ENCODE data around the gene RDX. TPM values are rescaled to one million over a fixed set of nuclear protein-coding genes. Genes with fewer than 3 reads are reported as not detected.
"Not testable (repeated sequence)": the region's sequence is repeated elsewhere in the genome, so short reads cannot be mapped to it uniquely, and the experiment has no call there.

RDX gene
- total RNA-seq, 2 donors from 2014 or later, result 78.0 to 161 TPM

DNA sequence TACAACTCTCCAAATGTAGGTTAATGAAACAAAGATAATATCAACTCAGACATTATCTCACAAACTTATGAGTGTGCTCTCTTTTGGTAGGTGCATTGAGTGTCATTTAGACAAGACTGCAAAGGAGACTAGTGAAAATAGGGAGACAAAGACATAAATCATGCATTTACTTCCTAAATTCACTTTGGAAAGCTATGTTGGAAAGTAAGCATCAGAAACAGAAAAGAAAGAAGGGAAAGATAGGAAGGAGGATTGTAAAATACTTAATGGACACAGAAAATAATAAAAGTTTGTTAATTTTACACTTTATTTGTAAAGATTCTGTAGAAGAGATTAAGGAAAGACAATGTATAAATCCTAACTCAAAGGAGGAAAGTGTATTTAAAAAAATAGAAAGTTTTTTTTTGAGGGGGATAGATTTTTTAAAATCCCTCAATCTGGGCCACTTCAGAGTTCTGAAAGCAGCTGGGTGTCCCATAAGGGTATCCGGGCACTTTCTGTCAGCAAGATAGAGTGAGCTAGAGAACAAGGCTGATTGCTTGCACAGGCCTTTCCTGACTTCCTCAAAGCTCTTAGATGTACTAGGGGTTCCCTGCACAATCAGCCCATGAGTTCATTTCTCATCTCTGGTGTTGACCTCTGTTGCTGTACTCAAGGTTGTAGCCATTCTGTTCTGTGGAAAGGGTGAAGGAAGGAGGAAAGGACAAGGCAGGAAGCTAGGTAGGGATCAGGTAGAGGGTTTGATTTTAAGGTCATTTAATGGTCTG lies 22.4 kb upstream of the RDX start:
- Mint-ChIP-seq H3K27ac (no peak overlapping the region), H3K36me3 (no peaks in the 10 kb centered on the region), H3K4me3 (no peak overlapping the region), H3K4me1 (ENCODE audit: low read depth in 2 of 2) (no peaks in the 10 kb centered on the region), H3K9me3 (no peaks in the 10 kb centered on the region), H3K27me3 (peaks cover 0 to 14% of the 10 kb centered on the region in 2 donors)
- ATAC-seq (no peak), DNase-seq (ENCODE audit: low spot score) (no peak)

DNA sequence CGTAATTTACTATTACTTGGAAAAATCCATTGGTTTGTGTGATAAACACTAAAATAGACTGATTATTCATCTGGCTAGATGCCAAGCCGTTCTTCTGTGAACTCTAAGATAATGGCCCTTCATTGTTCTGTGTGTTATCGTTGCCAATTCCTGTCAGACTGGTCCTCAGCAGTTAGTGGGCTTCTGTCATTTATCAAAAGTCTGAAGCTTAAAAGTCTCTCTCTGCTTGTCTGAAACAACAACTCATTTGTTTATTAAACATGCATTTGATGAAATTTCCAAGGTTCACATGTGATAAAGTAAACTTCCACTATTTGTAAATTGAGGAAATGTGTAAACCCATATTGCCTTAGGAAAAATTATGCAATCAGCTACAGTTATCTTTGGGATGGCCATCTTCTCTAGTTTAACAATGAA lies 21.1 kb upstream of the RDX start:
- H3K36me3 Mint-ChIP-seq, result no peaks in the 10 kb centered on the region
- no peaks in the 10 kb centered on the region for H3K4me1 Mint-ChIP-seq (ENCODE audit: low read depth in 2 of 2)
- ATAC-seq, result no peak
- no peak overlapping the region for H3K4me3 Mint-ChIP-seq
- no peaks in the 10 kb centered on the region for H3K9me3 Mint-ChIP-seq
- DNase-seq (ENCODE audit: low spot score), result no peak
- H3K27me3 Mint-ChIP-seq, result peaks cover 0 to 11% of the 10 kb centered on the region in 2 donors
- H3K27ac Mint-ChIP-seq, result no peak overlapping the region

GRCh38 chr11:110314366-110315095 lies 18.1 kb upstream of the RDX start:
- peaks cover 0 to 8% of the 10 kb centered on the region in 2 donors for H3K27me3 Mint-ChIP-seq
- ATAC-seq (no peak), DNase-seq (ENCODE audit: low spot score) (no peak)
- H3K9me3 Mint-ChIP-seq, result no peaks in the 10 kb centered on the region
- peaks cover 4 to 13% of the 10 kb centered on the region in 2 donors for H3K4me1 Mint-ChIP-seq (ENCODE audit: low read depth in 2 of 2)
- no peaks in the 10 kb centered on the region for H3K36me3 Mint-ChIP-seq
- H3K27ac Mint-ChIP-seq, result no peak overlapping the region
- no peak overlapping the region for H3K4me3 Mint-ChIP-seq

DNA sequence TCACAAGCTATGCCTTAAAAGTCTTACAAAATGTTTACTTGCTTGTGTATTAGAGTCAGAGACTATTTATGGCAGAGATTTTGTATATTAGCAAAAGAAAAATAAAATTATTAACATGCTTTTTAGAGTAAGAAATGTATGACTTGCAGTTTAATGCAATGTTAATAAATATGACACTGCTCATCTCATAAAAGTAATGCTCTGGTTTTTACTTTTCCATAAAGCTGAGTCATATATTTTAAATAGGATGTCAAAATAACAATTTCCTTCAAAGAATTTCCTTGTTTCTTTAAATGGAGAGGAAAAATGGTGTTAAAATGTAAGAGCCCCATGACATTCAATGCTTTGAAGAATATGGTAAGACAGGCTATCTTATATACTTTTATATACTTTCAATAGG lies 16.3 kb upstream of the RDX start:
- peaks cover 4 to 13% of the 10 kb centered on the region in 2 donors for H3K4me1 Mint-ChIP-seq (ENCODE audit: low read depth in 2 of 2)
- no peak overlapping the region for H3K4me3 Mint-ChIP-seq
- H3K36me3 Mint-ChIP-seq, result no peaks in the 10 kb centered on the region
- peak overlapping the region in 1 of 2 donors; percentile 88 for H3K27ac Mint-ChIP-seq
- DNase-seq (ENCODE audit: low spot score), result no peak
- no peaks in the 10 kb centered on the region for H3K9me3 Mint-ChIP-seq
- no peak for ATAC-seq
- H3K27me3 Mint-ChIP-seq, result peaks cover 0 to 5% of the 10 kb centered on the region in 2 donors

DNA sequence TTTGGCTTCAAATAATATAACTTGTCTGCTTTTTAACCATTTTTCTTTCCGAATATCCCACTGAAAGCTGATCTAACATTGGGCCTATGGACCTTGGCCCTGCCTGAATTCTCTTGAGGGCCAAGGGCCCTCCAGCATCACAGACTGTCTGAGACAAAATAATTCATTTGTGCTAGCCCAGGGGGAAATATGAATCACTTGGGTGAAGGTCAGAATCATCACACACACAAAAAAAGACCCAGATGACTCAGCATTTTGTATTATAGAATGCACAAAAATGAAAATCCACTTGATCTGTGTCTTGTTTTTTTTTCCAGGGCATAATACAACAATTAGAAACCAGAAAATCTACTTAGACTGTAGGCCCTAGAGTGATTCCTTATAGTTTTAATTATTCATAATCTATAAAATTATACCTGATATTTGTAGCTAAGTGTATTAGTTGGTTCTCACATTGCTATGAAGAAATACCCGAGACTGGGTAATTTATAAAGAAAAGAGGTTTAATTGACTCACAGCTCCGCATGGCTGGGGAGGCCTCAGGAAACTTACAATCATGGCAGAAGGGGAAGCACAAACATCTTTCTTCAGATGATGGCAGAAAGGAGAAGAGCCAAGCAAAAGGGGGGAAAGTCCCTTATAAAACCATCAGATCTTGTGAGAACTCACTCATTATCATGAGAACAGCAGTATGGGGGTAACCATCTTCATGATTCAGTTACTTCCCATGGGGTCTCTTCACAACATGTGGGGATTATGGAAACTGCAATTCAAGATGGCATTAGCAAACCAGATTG lies 15.6 kb upstream of the RDX start:
- no peaks in the 10 kb centered on the region for H3K9me3 Mint-ChIP-seq
- H3K27ac Mint-ChIP-seq, result peak overlapping the region; percentile 59 to 88
- H3K4me3 Mint-ChIP-seq, result peak overlapping the region; percentile 61
- no peak for DNase-seq (ENCODE audit: low spot score)
- peak in 1 of 2 donors; percentile 92 for ATAC-seq
- peaks cover 0 to 3% of the 10 kb centered on the region in 2 donors for H3K27me3 Mint-ChIP-seq
- H3K4me1 Mint-ChIP-seq (ENCODE audit: low read depth in 2 of 2), result peaks cover 4 to 13% of the 10 kb centered on the region in 2 donors
- no peaks in the 10 kb centered on the region for H3K36me3 Mint-ChIP-seq

- ATAC-seq, result no peak
- Mint-ChIP-seq H3K4me1 (ENCODE audit: low read depth in 2 of 2) (peaks cover 4 to 13% of the 10 kb centered on the region in 2 donors), H3K36me3 (no peaks in the 10 kb centered on the region), H3K27me3 (peaks cover 0 to 3% of the 10 kb centered on the region in 2 donors), H3K9me3 (no peaks in the 10 kb centered on the region), H3K4me3 (no peak overlapping the region), H3K27ac (no peak overlapping the region)
- DNase-seq (ENCODE audit: low spot score), result no peak
Measured at GRCh38 chr11:110308071-110308470, 11.7 kb upstream of the RDX start.

DNA sequence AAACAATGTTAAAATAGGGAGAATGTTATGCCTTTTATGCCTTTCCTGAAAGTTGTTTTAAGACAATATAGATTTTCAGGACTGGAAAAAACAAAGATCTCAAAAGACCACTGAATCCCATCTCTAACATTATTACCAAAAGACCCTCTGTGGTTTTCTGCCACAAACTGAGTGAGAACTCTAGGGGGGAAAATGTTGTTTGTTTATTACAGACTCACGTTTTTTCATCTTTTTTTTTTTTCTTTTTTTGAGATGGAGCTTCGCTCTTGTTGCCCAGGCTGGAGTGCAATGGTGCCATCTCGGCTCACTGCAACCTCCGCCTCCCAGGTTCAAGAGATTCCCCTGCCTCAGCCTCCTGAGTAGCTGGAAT lies 9.6 kb upstream of the RDX start:
- ATAC-seq; H3K4me3 Mint-ChIP-seq; DNase-seq (ENCODE audit: low spot score); H3K27ac Mint-ChIP-seq; H3K9me3 Mint-ChIP-seq; H3K27me3 Mint-ChIP-seq; H3K4me1 Mint-ChIP-seq (ENCODE audit: low read depth in 2 of 2); H3K36me3 Mint-ChIP-seq: not testable (repeated sequence)

GRCh38 chr11:110305169-110306018 lies 9.0 kb upstream of the RDX start:
- no peaks in the 10 kb centered on the region for H3K4me1 Mint-ChIP-seq (ENCODE audit: low read depth in 2 of 2)
- peaks cover 0 to 3% of the 10 kb centered on the region in 2 donors for H3K27me3 Mint-ChIP-seq
- no peaks in the 10 kb centered on the region for H3K36me3 Mint-ChIP-seq
- no peak overlapping the region for H3K27ac Mint-ChIP-seq
- ATAC-seq (no peak), DNase-seq (ENCODE audit: low spot score) (no peak)
- no peaks in the 10 kb centered on the region for H3K9me3 Mint-ChIP-seq
- H3K4me3 Mint-ChIP-seq, result no peak overlapping the region

DNA sequence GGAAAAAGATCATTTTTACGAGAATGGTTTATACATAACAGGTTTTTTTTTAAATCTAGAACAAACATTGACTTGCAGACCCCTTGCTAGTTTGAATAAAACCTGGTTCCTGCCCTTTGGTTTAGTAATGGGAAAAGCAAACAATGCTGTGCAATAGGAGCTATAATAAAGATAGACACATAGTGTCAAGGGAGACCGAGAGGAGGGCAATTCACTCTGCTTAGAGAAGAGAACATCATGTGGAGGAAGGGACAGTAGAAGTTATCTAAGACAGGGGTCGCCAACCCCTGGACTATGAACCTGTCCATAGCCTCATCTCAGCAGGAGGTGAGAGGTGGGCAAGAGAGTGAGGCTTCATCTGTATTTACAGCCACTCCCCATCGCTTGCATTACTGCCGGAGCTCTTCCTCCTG lies 7.0 kb upstream of the RDX start:
- H3K27me3 Mint-ChIP-seq, result no peaks in the 10 kb centered on the region
- no peaks in the 10 kb centered on the region for H3K9me3 Mint-ChIP-seq
- ATAC-seq (no peak), DNase-seq (ENCODE audit: low spot score) (no peak)
- no peaks in the 10 kb centered on the region for H3K36me3 Mint-ChIP-seq
- peaks cover 0 to 6% of the 10 kb centered on the region in 2 donors for H3K4me1 Mint-ChIP-seq (ENCODE audit: low read depth in 2 of 2)
- H3K27ac Mint-ChIP-seq, result no peak overlapping the region
- no peak overlapping the region for H3K4me3 Mint-ChIP-seq

DNA sequence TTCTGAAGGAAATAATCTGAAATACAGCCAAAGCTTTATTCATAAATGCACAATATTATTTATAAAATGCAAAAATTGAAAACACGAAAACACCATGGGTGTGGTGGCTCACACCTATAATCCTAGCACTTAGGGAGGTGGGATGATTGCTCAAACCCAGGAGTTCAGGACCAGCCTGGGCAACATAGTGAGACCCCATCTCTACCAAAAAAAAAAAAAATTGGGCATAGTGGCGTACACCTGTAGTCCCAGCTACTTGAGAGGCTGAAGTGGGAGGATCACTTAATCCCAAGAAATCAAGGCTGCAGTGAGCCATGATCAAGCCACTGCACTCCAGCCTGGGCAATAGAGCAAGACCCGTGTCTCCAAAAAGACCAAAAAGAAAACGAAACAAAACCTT lies 5.2 kb upstream of the RDX start:
- DNase-seq (ENCODE audit: low spot score) (no peak), ATAC-seq (no peak)
- Mint-ChIP-seq H3K27ac (no peak overlapping the region), H3K9me3 (no peaks in the 10 kb centered on the region), H3K4me3 (no peak overlapping the region), H3K36me3 (no peaks in the 10 kb centered on the region), H3K4me1 (ENCODE audit: low read depth in 2 of 2) (peaks cover 8 to 11% of the 10 kb centered on the region in 2 donors), H3K27me3 (no peaks in the 10 kb centered on the region)

DNA sequence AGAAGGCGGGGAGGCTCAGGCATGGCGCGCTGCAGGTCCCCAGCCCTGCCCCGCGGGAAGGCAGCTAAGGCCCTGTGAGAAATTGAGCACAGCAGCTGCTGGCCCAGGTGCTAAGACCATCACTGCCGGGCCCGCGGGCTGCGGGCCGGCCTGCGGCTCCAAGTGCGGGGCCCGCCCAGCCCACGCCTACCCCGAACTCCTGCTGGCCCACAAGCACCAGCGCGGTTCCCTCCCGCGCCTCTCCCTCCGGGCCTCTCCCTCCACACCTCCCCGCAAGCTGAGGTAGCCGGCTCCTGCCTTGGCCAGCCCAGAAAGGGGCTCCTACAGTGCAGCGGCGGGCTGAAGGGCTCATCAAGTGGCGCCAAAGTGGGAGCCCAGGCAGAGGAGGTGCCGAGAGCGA lies 4.6 kb upstream of the RDX start:
- Mint-ChIP-seq H3K4me1 (ENCODE audit: low read depth in 2 of 2) (peaks cover 8 to 11% of the 10 kb centered on the region in 2 donors), H3K27ac (no peak overlapping the region), H3K4me3 (no peak overlapping the region), H3K36me3 (no peaks in the 10 kb centered on the region), H3K9me3 (no peaks in the 10 kb centered on the region), H3K27me3 (no peaks in the 10 kb centered on the region)
- DNase-seq (ENCODE audit: low spot score), result no peak
- ATAC-seq, result no peak

DNA sequence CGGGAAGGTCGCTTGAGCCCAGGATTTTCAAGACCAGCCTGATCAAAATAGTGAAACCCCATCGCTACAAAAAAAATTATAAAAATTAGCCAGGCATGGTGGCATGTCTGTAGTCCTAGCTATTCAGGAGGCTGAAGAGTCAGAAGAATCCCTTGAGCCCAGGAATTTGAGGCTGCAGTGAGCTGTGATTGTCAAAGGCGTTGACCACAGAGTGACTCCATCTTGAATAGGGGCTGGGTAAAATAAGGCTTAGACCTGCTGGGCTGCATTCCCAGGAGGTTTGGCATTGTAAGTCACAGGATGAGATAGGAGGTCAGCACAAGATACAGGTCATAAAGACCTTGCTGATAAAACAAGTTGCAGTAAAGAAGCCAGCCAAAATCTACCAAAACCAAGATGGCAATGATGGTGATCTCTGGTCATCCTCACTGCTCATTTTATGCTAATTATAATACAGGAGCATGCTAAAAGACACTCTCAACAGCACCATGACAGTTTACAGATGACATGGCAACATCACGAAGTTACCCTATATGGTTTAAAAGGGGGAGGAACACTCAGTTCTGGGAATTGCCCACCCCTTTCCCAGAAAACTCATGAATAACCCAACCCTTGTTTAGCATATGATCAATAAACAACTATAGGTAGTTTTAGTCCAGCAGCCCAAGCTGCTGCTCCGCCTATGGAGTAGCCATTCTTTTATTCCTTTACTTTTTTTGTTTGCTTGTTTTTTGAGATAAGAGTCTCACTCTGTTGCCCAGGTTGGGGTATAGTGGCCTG lies 2.8 kb upstream of the RDX start:
- Mint-ChIP-seq H3K9me3 (no peaks in the 10 kb centered on the region), H3K4me1 (ENCODE audit: low read depth in 2 of 2) (peaks cover 14 to 17% of the 10 kb centered on the region in 2 donors), H3K27ac (no peak overlapping the region), H3K27me3 (no peaks in the 10 kb centered on the region), H3K4me3 (no peak overlapping the region), H3K36me3 (peaks cover 5% of the 10 kb centered on the region)
- DNase-seq (ENCODE audit: low spot score) (no peak), ATAC-seq (no peak)
